D721Med (cell line): Measurements from ENCODE around the gene TMCO6.

Experiments
- DNase-seq: peaks from one replicate; pipeline ENCODE4 v3.0.0; 2011; ENCODE audit warnings: low spot score; ENCODE audit not compliant: insufficient read length
- FAIRE-seq: peaks from 2 replicates; lab custom pipeline; 2011; peaks lifted over from hg19 to GRCh38; lab: Jason Lieb, UNC
- TF ChIP-seq, protein P1 (sequence below): IDR thresholded peaks from 2 replicates; pipeline ENCODE4 v1.5.1; 2012; ENCODE audit warnings: mild to moderate bottlenecking, control low read depth; ENCODE audit not compliant: insufficient read depth; ENCODE audit errors: missing control alignments

Gene TMCO6

DNA sequence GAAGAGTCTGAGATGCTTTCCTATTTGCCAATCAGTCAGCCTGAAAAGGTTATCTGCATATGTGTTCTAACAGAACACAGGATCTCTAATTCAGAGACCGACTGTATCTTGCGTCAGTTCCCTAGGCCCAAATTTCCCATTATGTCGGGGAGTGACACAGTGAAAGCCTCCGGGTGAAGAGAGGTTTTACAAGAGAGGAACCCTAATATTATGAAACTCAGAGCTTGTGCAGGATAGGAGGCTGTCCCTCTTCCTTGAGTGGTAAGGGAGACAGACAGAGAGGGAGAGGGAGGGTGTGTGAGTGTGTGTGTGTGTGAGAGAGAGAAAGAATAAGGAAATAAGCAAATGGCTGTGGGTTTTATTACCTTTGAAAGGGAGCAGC lies 8.2 kb upstream of the TMCO6 start:
- TF ChIP-seq, protein P1, sequence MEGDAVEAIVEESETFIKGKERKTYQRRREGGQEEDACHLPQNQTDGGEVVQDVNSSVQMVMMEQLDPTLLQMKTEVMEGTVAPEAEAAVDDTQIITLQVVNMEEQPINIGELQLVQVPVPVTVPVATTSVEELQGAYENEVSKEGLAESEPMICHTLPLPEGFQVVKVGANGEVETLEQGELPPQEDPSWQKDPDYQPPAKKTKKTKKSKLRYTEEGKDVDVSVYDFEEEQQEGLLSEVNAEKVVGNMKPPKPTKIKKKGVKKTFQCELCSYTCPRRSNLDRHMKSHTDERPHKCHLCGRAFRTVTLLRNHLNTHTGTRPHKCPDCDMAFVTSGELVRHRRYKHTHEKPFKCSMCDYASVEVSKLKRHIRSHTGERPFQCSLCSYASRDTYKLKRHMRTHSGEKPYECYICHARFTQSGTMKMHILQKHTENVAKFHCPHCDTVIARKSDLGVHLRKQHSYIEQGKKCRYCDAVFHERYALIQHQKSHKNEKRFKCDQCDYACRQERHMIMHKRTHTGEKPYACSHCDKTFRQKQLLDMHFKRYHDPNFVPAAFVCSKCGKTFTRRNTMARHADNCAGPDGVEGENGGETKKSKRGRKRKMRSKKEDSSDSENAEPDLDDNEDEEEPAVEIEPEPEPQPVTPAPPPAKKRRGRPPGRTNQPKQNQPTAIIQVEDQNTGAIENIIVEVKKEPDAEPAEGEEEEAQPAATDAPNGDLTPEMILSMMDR: no peak
- FAIRE-seq (no peak), DNase-seq (no peak)

GRCh38 chr5:140631831-140632365 lies 7.4 kb upstream of the TMCO6 start:
- TF ChIP-seq, protein P1: no peak
- FAIRE-seq (no peak), DNase-seq (no peak)

- DNase-seq: no peak
- no peak for FAIRE-seq
- TF ChIP-seq, protein P1: no peak
These were observed 6.8 kb upstream of the TMCO6 start for GRCh38 chr5:140632366-140633020.

DNA sequence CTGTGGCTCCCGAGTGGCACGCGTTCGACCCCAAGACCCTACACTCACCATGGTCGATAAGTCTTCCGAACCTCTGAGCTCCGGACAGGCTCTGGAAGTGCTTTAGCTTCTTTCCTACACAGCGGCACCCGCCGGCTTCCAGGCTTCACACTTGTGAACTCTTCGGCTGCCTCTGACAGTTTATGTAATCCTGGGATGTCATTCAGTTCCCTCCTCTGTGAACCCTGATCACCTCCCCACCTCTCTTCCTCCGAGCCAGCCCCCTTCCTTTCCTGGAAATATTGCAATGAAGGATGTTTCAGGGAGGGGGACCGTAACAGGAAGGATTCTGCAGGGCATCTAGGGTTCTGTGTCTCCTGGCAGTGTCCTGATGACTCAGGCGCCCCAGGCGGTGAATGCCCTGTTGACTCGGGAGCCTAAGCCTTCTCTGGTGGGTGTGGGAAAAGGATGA lies 6.2 kb upstream of the TMCO6 start, which contains the start of gene CD14:
CD14 (minus strand) TSS at position 155 of the 451 bp plus-strand sequence; CDS start at position 51, 104 bp downstream.
- DNase-seq (no peak), FAIRE-seq (no peak)
- TF ChIP-seq, protein P1: no peak

DNA sequence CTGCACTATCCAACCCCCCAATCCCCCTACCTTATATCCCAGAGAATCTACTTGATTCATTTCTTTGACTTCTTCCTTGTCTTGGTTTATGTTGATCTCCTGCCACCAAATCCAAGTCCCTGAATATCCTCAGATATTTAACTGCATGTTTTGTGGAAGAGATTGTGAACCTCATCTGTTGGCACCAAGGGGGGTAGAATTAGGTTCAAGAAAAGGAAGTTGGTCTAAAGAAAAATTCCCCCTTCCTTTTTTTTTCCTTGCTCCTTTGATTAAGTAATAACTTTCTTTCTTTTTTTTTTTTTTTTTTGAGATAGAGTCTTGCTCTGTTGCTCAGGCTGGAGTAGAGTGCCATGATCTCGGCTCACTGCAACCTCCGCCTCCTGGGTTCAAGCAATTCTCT lies 5.8 kb upstream of the TMCO6 start:
- FAIRE-seq: no peak
- TF ChIP-seq, protein P1: no peak
- no peak for DNase-seq

DNA sequence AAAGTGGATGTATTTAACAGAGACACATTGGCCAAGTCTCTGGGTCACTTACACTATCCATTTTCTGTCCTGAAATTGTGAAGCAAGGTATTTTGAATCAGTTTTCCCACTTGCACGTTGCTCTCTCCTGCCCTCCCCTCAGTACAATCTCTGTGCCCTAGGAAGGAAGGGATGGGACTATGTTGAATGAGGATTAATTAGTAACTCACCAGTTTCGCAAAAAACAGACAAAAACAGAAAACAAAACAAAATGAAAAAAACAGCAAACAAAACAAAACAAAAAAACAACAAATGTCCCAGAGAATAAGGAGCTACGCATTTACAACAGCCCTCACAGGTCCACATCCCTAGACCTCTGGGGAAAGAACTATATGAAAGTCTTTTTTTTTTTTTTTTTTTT lies 5.1 kb upstream of the TMCO6 start:
- TF ChIP-seq, protein P1: no peak
- FAIRE-seq: no peak
- DNase-seq: no peak
